Measurements from ENCODE around the gene CBLN1.

- TF ChIP-seq CTCF (conservative IDR thresholded peaks at IDR 0.05; ENCODE audit: low read length) (no peak), EZH2phosphoT487 (IDR thresholded peaks at IDR 0.05; ENCODE audit: borderline replicate concordance) (no peak)
Measured at GRCh38 chr16:49282690-49283375, 1.2 kb upstream of the CBLN1 start.

Data from Loucy (cell line).